ENCODE measurements around the gene COA8.

- TF ChIP-seq POLR2A (IDR thresholded peaks at IDR 0.05; ENCODE audit: low read depth, low read length) (no peak), TAF1 (IDR thresholded peaks at IDR 0.05; ENCODE audit: low read depth, low read length) (no peak), POLR2AphosphoS5 (IDR thresholded peaks at IDR 0.05; ENCODE audit: low read depth, low read length) (no peak)
Measured at GRCh38 chr14:103539056-103539825, 23.5 kb upstream of the COA8 start.

Data from GM12891 (cell line).